HEK293T (cell line): Measurements from ENCODE around the gene GOLT1B.

ENCODE experiments used
- CTCF ChIA-PET: fragments of 350-600 bp; formaldehyde crosslinking; extraction: SDS; loops from one replicate; lab custom pipeline; 2021; ENCODE audit warnings: antibody characterized with exemption, inconsistent platforms; lab: Yijun Ruan, JAX
- POLR2A ChIA-PET: fragments of 350-600 bp; formaldehyde crosslinking; extraction: SDS; loops from one replicate; lab custom pipeline; 2020; ENCODE audit warnings: antibody characterized with exemption, inconsistent platforms; lab: Yijun Ruan, JAX
- DNase-seq: peaks from one replicate; pipeline ENCODE4 v3.0.0; 2012; ENCODE audit warnings: mixed read lengths; ENCODE audit errors: extremely low spot score
- ARNT ChIP-seq: fragments of 450-650 bp; IDR thresholded peaks from 2 replicates; pipeline ENCODE4 v1.6.1; 2017; ENCODE audit warnings: mild to moderate bottlenecking
- BHLHE40 ChIP-seq: fragments of 450-650 bp; IDR thresholded peaks from 2 replicates; pipeline ENCODE4 v1.6.1; 2016; ENCODE audit warnings: mild to moderate bottlenecking, moderate library complexity, borderline replicate concordance
- CTBP1 ChIP-seq: fragments of 450-650 bp; IDR thresholded peaks from 2 replicates; pipeline ENCODE4 v1.6.1; 2016; ENCODE audit warnings: borderline replicate concordance
- ELF4 ChIP-seq: fragments of 450-650 bp; IDR thresholded peaks from 2 replicates; pipeline ENCODE4 v1.6.1; 2017; ENCODE audit warnings: antibody characterized with exemption
- FOXA1 ChIP-seq: fragments of 450-650 bp; IDR thresholded peaks from 2 replicates; pipeline ENCODE4 v1.6.1; 2016; ENCODE audit warnings: mild to moderate bottlenecking
- FOXK2 ChIP-seq: fragments of 450-650 bp; IDR thresholded peaks from 2 replicates; pipeline ENCODE4 v1.6.1; 2016; ENCODE audit warnings: mild to moderate bottlenecking
- FOXM1 ChIP-seq: fragments of 450-650 bp; IDR thresholded peaks from 2 replicates; pipeline ENCODE4 v1.6.1; 2017; ENCODE audit warnings: mild to moderate bottlenecking, borderline replicate concordance
- HDGF ChIP-seq: fragments of 450-650 bp; IDR thresholded peaks from 2 replicates; pipeline ENCODE4 v1.6.1; 2017; ENCODE audit warnings: antibody characterized with exemption, borderline replicate concordance
- L3MBTL2 ChIP-seq: fragments of 450-650 bp; conservative IDR thresholded peaks from 2 replicates; pipeline ENCODE4 v1.6.1; 2016; ENCODE audit warnings: mild to moderate bottlenecking
- LEF1 ChIP-seq: fragments of 450-650 bp; IDR thresholded peaks from 2 replicates; pipeline ENCODE4 v1.6.1; 2017; ENCODE audit warnings: mild to moderate bottlenecking, borderline replicate concordance
- NFRKB ChIP-seq: fragments of 450-650 bp; IDR thresholded peaks from 2 replicates; pipeline ENCODE4 v1.6.1; 2016; ENCODE audit warnings: mild to moderate bottlenecking, moderate library complexity
- SP1 ChIP-seq: fragments of 450-650 bp; IDR thresholded peaks from 2 replicates; pipeline ENCODE4 v1.6.1; 2017
- SUZ12 ChIP-seq: fragments of 450-650 bp; IDR thresholded peaks from 2 replicates; pipeline ENCODE4 v1.6.1; 2016; ENCODE audit warnings: mild to moderate bottlenecking
- TARDBP ChIP-seq: fragments of 450-650 bp; IDR thresholded peaks from 2 replicates; pipeline ENCODE4 v1.6.1; 2016
- ZNF384 ChIP-seq: fragments of 450-650 bp; IDR thresholded peaks from 2 replicates; pipeline ENCODE4 v1.6.1; 2016
- TF ChIP-seq, protein P1 (sequence below): fragments of 450-650 bp; IDR thresholded peaks from 2 replicates; pipeline ENCODE4 v1.6.1; 2016

The GOLT1B gene

DNA sequence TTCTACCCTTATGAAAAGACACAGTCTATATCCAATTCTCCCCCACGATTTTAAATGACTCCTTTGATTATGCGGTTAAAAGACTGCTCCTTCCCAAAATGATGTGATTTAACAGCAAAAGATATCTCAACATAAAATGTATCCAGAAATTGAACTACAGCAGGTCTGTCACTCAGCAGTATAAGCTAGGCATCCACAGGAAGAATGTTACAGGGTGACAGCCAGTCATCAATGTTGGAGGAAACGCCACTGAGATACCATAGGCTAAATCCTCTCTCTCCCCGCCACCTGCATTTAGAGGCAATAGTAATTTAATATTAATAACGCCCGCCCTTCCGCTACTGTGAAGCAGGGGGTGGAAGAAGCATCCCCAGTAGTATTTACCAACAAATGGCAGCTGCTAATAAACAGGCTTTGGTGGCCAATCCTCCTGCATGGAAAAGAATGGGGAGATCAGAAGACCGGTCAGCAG lies 767 bp upstream of the GOLT1B start:
- DNase-seq: peak; percentile 4
- ChIA-PET POLR2A (interaction anchor here (1.2 to 3.0 kb wide), 7 partner anchors 8 to 157 kb away, joined by 3 to 28 read pairs (median 6); partner anchors contain the start of genes LDHB, PYROXD1 and SPX), CTCF (no interaction called here)
- TF ChIP-seq ELF4: no peak
- TF ChIP-seq, protein P1, sequence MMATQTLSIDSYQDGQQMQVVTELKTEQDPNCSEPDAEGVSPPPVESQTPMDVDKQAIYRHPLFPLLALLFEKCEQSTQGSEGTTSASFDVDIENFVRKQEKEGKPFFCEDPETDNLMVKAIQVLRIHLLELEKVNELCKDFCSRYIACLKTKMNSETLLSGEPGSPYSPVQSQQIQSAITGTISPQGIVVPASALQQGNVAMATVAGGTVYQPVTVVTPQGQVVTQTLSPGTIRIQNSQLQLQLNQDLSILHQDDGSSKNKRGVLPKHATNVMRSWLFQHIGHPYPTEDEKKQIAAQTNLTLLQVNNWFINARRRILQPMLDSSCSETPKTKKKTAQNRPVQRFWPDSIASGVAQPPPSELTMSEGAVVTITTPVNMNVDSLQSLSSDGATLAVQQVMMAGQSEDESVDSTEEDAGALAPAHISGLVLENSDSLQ: peak; percentile 36; the same call in 1 of the 2 replicates

DNA sequence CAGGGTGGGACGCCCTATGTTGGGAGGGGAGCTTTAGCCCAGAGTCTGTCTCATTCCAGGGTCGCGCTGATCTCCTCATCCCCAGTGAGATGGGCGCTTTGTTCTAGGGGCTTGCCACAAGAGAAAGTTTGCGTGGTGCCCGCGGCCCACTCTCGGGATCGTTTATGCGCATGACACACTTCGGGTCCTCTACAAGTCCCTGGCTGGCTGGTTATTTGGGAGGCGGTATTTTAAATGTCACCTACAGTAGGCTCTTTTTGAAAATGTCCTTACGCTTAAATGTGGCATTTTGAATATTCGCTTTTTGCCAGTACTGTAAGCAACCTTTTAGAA lies 541 bp downstream of the GOLT1B start:
- POLR2A ChIA-PET: interaction anchor here (0.6 to 3.0 kb wide), 9 partner anchors 9 to 156 kb away, joined by 3 to 28 read pairs (median 6); partner anchors contain the start of genes LDHB, PYROXD1 and SPX

DNA sequence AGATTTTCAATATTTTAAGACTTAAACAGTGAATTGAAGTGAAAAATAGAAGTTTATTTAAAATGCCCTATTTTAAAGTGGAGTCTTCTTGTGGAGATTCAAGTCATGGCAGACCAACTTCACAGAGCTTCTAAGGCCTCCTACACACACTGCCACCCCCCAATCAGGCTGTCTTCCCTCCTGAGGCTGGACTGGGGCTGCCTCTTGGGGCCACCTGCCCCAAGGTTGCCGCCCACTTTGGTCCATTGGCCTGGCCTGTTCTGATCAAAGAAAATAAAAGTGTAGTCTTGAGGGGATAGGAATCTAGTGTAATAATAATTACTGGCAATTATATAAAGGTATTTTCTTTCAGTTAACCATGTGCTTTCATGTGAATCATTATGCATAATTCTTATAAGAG lies 1.3 kb downstream of the GOLT1B start:
- ChIA-PET POLR2A (interaction anchor here (3.0 kb wide), 1 partner anchor 24 kb away, joined by 28 read pairs; the partner anchor contains the start of gene SPX), CTCF (no interaction called here)
- DNase-seq: no peak
- TF ChIP-seq ARNT: no peak

More for the DNA sequence above, 541 bp downstream of the GOLT1B start:
- no peak for DNase-seq
- TF ChIP-seq SP1 (no peak), TARDBP (no peak)
- CTCF ChIA-PET: interaction anchor here (0.5 kb wide), 1 partner anchor 156 kb away, joined by 4 read pairs; no protein-coding TSS in a partner anchor

DNA sequence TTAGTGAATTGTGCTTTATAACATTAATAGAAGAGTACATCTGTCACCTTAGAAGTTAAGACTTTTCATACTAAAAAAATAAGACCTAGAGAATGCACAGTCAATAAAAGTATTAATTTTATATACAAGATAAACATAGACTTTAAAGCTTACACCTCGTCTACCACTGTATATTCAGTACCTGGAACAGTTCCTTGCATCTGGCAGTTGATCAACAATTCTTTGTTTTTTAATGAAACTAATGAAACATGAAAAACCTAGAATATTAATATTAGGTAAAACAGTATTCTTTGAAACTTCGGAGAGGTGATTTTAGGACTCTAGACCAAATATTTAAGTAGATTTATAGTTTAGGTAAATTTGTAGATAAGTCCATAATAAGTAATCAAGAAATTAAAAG lies 4.3 kb downstream of the GOLT1B start:
- ChIA-PET CTCF (no interaction called here), POLR2A (interaction anchor here (1.1 kb wide), 1 partner anchor 22 kb away, joined by 3 read pairs; no protein-coding TSS in a partner anchor)
- no peak for DNase-seq
- TF ChIP-seq NFRKB (no peak), HDGF (no peak), ELF4 (no peak), TARDBP (no peak), FOXK2 (no peak), ARNT (no peak), LEF1 (no peak), CTBP1 (no peak), L3MBTL2 (no peak), BHLHE40 (no peak), FOXM1 (no peak), SUZ12 (no peak), SP1 (no peak), ZNF384 (no peak), FOXA1 (no peak)
- TF ChIP-seq, protein P1: no peak

DNA sequence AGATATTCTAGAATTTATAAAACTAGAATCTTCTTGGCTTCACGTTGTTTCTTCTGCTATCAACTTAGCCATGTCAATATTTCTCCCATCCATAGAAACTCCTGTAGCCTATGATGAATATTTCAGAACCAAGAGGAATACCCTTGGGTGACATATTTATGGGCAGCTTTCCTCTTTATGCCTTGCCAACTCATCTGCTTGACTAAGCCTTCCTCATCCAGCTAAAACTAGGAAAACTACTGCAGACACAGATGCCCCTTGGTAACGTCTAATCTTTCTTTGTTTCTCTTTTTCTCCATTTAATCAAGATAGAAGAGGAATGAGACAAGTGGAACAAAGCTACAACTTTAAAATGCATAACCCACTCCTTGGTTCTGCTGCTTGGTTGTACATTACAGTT lies 6.3 kb downstream of the GOLT1B start:
- no peak for DNase-seq
- POLR2A ChIA-PET: interaction anchor here (1.1 kb wide), 1 partner anchor 150 kb away, joined by 3 read pairs; the partner anchor contains the start of gene LDHB
- CTCF ChIA-PET: no interaction called here
- TF ChIP-seq L3MBTL2: no peak
- no peak for TF ChIP-seq SUZ12
- no peak for TF ChIP-seq BHLHE40
- TF ChIP-seq HDGF: no peak
- no peak for TF ChIP-seq LEF1
- no peak for TF ChIP-seq FOXM1
- TF ChIP-seq TARDBP: no peak
- TF ChIP-seq ARNT: no peak
- no peak for TF ChIP-seq CTBP1
- TF ChIP-seq, protein P1: no peak
- TF ChIP-seq FOXA1: no peak
- TF ChIP-seq SP1: no peak
- no peak for TF ChIP-seq NFRKB
- no peak for TF ChIP-seq FOXK2
- no peak for TF ChIP-seq ELF4

DNA sequence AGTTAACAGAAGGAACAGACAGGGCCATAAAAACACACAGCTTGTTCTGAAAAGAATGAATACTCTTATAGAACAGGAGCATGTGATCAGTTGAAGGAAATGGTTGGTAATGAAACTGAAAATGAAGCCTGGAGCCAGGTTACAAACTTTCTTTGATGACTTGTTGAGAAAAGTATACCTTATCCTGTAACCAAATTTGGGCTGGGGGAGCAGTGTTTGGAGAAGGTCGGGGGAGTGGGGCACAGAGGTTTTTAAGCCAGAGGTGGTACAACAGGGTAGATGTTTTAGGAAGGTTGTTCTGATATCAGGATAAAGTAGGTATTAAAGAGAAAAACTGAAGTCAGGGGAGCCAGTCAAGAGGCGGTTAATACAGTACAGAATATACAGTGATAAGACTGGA lies 8.2 kb downstream of the GOLT1B start:
- TF ChIP-seq ARNT (no peak), FOXM1 (no peak), LEF1 (no peak), ZNF384 (no peak), NFRKB (no peak), FOXK2 (no peak), L3MBTL2 (no peak), CTBP1 (no peak), HDGF (no peak), TARDBP (no peak), FOXA1 (no peak), ELF4 (no peak), SUZ12 (no peak), BHLHE40 (no peak)
- TF ChIP-seq, protein P1: no peak
- ChIA-PET CTCF (no interaction called here), POLR2A (no interaction called here)
- no peak for DNase-seq
